Activated T-cell treated with anti-CD3 and anti-CD28 coated beads, Interleukin-2, amount 50 U/mL, for 72 hours (primary cell): ENCODE results near the gene PPP2R5E. TPM values are rescaled to one million over a fixed set of nuclear protein-coding genes. Genes with fewer than 3 reads are reported as not detected.
"Not testable (repeated sequence)": the region's sequence is repeated elsewhere in the genome, so short reads cannot be mapped to it uniquely, and the experiment has no call there.

Experiments used
- ATAC-seq, 2 donors: fragments of 150-1000 bp; cut with Tn5 transposase; replicated peaks in 1 of 2; 2 replicates each; pipeline ENCODE4 v1.10.0; 2021; ENCODE audit warnings: moderate library complexity in 2 of 2, mild to moderate bottlenecking in 1 of 2
- DNase-seq, 2 donors: peaks; one replicate each; pipeline ENCODE4 v3.0.0; 2021 to 2022; ENCODE audit warnings: mixed read lengths in 1 of 2
- H3K27ac Mint-ChIP-seq: one replicate; pipeline ENCODE4 v1.8.0; 2022; ENCODE audit warnings: mild to moderate bottlenecking, moderate library complexity, mixed read lengths
- H3K27me3 Mint-ChIP-seq: one replicate; pipeline ENCODE4 v1.8.0; 2022; ENCODE audit warnings: low read depth, mixed read lengths
- H3K36me3 Mint-ChIP-seq, 2 donors: one replicate each; pipeline ENCODE4 v1.8.0; 2022; ENCODE audit warnings: mixed read lengths in 2 of 2, mild to moderate bottlenecking in 1 of 2; ENCODE audit not compliant: insufficient read depth in 2 of 2
- H3K4me1 Mint-ChIP-seq: one replicate; pipeline ENCODE4 v1.8.0; 2022; ENCODE audit warnings: low read depth, mixed read lengths
- H3K4me3 Mint-ChIP-seq, 2 donors: one replicate each; pipeline ENCODE4 v1.8.0; 2022; ENCODE audit warnings: mild to moderate bottlenecking in 2 of 2, mixed read lengths in 2 of 2, moderate library complexity in 2 of 2
- H3K9me3 Mint-ChIP-seq, 2 donors: one replicate each; pipeline ENCODE4 v1.8.0; 2022; ENCODE audit warnings: mixed read lengths in 2 of 2
- total RNA-seq, 2 donors: library from RNA; stranded (reverse); gene quantifications; one replicate each; pipeline ENCODE4 v1.2.3, GENCODE V29; 2022

The PPP2R5E gene
- total RNA-seq, 2 donors from 2014 or later: 40.6 to 44.9 TPM

DNA sequence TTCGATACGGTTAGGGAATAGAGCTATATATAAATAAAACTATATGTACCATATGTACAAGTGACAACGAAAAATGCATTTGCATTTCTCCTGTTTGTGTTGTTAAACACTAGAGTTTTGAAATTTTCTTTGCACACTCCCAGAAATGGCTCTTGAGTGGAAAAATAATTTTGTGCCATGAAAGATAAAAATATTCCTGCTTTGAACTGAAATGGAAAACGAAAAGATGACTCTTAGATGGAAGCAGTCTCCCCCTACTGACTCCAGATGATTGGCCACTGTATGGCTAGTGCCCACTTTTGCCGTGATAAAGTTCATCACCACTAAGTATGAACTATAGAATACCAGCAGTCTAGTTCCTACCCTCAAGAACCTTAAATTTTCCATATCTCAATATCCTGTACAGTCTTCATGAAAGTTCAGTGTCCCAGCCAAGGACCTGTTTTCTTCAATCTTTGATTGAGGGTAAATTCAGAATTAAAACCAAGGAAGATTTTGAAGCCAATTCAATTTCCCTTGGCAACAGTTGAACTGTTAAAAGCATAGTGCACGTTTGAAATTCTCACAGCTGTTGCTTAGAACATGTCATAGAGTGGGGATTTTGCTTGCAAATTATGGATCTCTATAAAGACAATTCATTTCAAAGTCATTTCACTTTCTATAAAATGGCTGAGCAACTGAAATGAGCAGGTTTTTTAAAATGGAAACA is 1.6 kb upstream of the PPP2R5E start:
- Mint-ChIP-seq H3K27me3 (no peaks in the 10 kb centered on the region), H3K4me1 (peaks cover 29% of the 10 kb centered on the region), H3K9me3 (no peaks in the 10 kb centered on the region), H3K27ac (peak overlapping the region; percentile 86), H3K4me3 (peak overlapping the region; percentile 95 to 96), H3K36me3 (peaks cover 0 to 2% of the 10 kb centered on the region in 2 donors)
- DNase-seq (no peak), ATAC-seq (no peak)

GRCh38 chr14:63543826-63544406 is 739 bp upstream of the PPP2R5E start:
- ATAC-seq (peak; percentile 35 to 36), DNase-seq (no peak)
- Mint-ChIP-seq H3K27ac (peak overlapping the region; percentile 86), H3K36me3 (peaks cover 4 to 7% of the 10 kb centered on the region in 2 donors), H3K9me3 (no peaks in the 10 kb centered on the region), H3K27me3 (no peaks in the 10 kb centered on the region), H3K4me3 (peak overlapping the region; percentile 95 to 96), H3K4me1 (peaks cover 29% of the 10 kb centered on the region)

- Mint-ChIP-seq H3K27me3 (no peaks in the 10 kb centered on the region), H3K27ac (peak overlapping the region; percentile 29), H3K36me3 (peaks cover 4 to 10% of the 10 kb centered on the region in 2 donors), H3K4me1 (peaks cover 32% of the 10 kb centered on the region), H3K4me3 (peak overlapping the region; percentile 95 to 96), H3K9me3 (no peaks in the 10 kb centered on the region)
- ATAC-seq (peak; percentile 3 to 16), DNase-seq (peak; percentile 3 to 7)
Observed at GRCh38 chr14:63542231-63542999, 762 bp downstream of the PPP2R5E start.

DNA sequence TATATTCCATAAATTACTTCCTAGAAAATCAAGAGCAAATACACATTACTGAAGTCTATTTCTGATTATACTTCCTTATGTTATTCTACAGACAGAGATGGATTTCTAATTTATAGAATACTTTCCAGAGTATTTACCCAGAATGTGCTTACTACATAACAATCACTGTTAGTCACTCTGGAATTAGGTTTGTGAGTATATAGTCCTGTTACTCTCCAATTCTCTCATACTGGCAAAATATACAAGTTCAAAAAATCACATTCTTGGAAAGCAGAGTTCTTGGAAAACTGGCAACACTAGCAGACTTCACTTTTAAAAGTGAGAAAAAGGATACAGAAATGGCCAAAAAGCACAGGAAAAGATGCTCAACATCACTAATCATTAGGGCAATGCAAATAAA is 7.3 kb downstream of the PPP2R5E start:
- Mint-ChIP-seq H3K4me3 (no peak overlapping the region), H3K27me3 (no peaks in the 10 kb centered on the region), H3K9me3 (peaks cover 0 to 2% of the 10 kb centered on the region in 2 donors), H3K27ac (no peak overlapping the region), H3K36me3 (peaks cover 4 to 18% of the 10 kb centered on the region in 2 donors), H3K4me1 (peaks cover 15% of the 10 kb centered on the region)
- DNase-seq: no peak
- no peak for ATAC-seq

DNA sequence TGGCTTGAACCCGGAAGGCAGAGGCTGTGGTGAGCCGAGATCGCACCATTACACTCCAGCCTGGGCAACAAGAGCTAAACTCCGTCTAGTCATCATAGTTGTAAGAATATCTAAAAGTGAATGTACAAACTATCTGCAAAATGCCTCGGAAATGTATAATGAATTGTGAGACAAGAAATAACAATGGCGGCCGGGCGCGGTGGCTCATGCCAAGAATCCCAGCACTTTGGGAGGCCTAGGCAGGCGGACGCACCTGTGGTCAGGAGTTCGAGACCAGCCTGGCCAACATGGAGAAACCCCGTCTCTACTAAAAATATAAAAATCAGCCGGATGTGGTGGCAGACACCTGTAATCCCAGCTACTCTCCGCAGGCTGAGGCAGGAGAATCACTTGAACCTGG is 9.7 kb downstream of the PPP2R5E start:
- no peak for DNase-seq
- Mint-ChIP-seq H3K4me1 (peaks cover 11% of the 10 kb centered on the region), H3K27me3 (no peaks in the 10 kb centered on the region), H3K9me3 (peaks cover 0 to 2% of the 10 kb centered on the region in 2 donors), H3K27ac (no peak overlapping the region), H3K36me3 (peaks cover 1 to 14% of the 10 kb centered on the region in 2 donors), H3K4me3 (no peak overlapping the region)
- ATAC-seq: no peak

- ATAC-seq: peak; percentile 81 to 97
- Mint-ChIP-seq H3K36me3 (peaks cover 4 to 9% of the 10 kb centered on the region in 2 donors), H3K27me3 (no peaks in the 10 kb centered on the region)
Observed at GRCh38 chr14:63524537-63525155, 18.5 kb downstream of the PPP2R5E start.

GRCh38 chr14:63523735-63524426 is 19.3 kb downstream of the PPP2R5E start:
- ATAC-seq (no peak), DNase-seq (no peak)
- Mint-ChIP-seq H3K36me3 (peaks cover 4 to 9% of the 10 kb centered on the region in 2 donors), H3K27me3 (no peaks in the 10 kb centered on the region), H3K4me3 (no peak overlapping the region), H3K9me3 (no peaks in the 10 kb centered on the region), H3K4me1 (peaks cover 15% of the 10 kb centered on the region), H3K27ac (no peak overlapping the region)

More at GRCh38 chr14:63524537-63525155, 18.5 kb downstream of the PPP2R5E start:
- H3K4me3 Mint-ChIP-seq: peak overlapping the region; percentile 6 to 21
- H3K27ac Mint-ChIP-seq: peak overlapping the region; percentile 64
- no peaks in the 10 kb centered on the region for H3K9me3 Mint-ChIP-seq
- H3K4me1 Mint-ChIP-seq: peaks cover 15% of the 10 kb centered on the region
- DNase-seq: peak; percentile 17 to 19

DNA sequence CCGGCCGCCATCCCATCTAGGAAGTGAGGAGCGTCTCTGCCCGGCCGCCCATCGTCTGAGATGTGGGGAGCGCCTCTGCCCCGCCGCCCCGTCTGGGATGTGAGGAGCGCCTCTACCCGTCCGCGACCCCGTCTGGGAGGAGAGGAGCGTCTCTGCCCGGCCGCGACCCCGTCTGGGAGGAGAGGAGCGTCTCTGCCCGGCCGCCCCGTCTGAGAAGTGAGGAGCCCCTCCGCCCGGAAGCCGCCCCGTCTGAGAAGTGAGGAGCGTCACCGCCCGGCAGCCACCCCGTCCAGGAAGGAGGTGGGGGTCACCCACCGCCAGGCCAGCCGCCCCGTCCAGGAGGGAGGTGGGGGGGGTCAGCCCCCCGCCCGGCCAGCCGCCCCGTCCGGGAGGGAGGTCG is 20.7 kb downstream of the PPP2R5E start:
- H3K9me3 Mint-ChIP-seq, DNase-seq, H3K36me3 Mint-ChIP-seq, H3K4me3 Mint-ChIP-seq, ATAC-seq, H3K27ac Mint-ChIP-seq, H3K27me3 Mint-ChIP-seq: not testable (repeated sequence)
- H3K4me1 Mint-ChIP-seq: peaks cover 15% of the 10 kb centered on the region

DNA sequence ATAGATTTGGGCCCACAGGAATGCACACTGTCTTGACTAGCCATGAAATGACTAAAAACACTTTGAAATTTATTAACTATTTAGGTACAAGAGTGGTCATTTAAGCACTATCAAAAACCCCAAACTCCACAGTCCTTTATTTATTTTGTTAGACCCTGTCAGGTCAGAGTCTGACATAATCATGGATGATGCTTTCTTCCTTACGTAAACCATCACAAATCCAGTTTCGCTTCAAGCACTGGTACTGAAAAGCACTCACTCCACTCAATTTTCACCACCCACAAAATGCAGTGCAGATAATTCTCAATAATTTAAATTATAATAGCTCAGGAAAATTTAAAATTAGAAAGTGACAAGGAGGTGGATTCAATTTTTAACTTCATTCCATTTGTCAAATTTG is 25.8 kb downstream of the PPP2R5E start:
- H3K36me3 Mint-ChIP-seq: peaks cover 0 to 3% of the 10 kb centered on the region in 2 donors
- no peak overlapping the region for H3K27ac Mint-ChIP-seq
- H3K4me3 Mint-ChIP-seq: no peak overlapping the region
- no peaks in the 10 kb centered on the region for H3K27me3 Mint-ChIP-seq
- DNase-seq (no peak), ATAC-seq (no peak)
- peaks cover 30% of the 10 kb centered on the region for H3K4me1 Mint-ChIP-seq
- H3K9me3 Mint-ChIP-seq: no peaks in the 10 kb centered on the region

- no peak for DNase-seq
- Mint-ChIP-seq H3K27me3 (no peaks in the 10 kb centered on the region), H3K4me3 (no peak overlapping the region), H3K4me1 (peaks cover 49% of the 10 kb centered on the region), H3K9me3 (no peaks in the 10 kb centered on the region), H3K27ac (no peak overlapping the region), H3K36me3 (peaks cover 0 to 1% of the 10 kb centered on the region in 2 donors)
- no peak for ATAC-seq
Observed at GRCh38 chr14:63515240-63515639, 27.9 kb downstream of the PPP2R5E start.

GRCh38 chr14:63513756-63514155 is 29.4 kb downstream of the PPP2R5E start:
- no peak for ATAC-seq
- Mint-ChIP-seq H3K36me3 (no peaks in the 10 kb centered on the region), H3K27me3 (no peaks in the 10 kb centered on the region), H3K4me3 (no peak overlapping the region), H3K27ac (peak overlapping the region; percentile 19), H3K4me1 (peaks cover 52% of the 10 kb centered on the region), H3K9me3 (no peaks in the 10 kb centered on the region)
- no peak for DNase-seq

DNA sequence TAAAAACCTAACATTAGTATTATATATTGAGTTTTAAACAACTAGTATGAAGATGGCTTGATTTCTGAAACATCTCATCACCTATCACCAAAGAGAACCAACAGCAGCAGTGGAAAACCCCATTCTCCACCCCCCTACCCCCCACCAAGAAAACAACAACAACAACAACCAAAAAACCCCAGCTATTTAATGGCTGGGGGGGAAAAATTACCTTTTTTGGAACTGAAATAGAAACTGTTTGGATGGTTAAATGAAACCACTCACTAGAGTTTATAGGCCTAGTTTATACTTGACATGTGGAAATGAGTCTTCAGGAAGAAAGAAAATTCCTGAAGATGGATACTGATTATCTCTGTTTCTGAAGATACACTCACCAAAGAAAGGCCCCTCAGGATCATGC is 30.3 kb downstream of the PPP2R5E start:
- no peak for DNase-seq
- Mint-ChIP-seq H3K4me1 (peaks cover 61% of the 10 kb centered on the region), H3K4me3 (no peak overlapping the region), H3K36me3 (peaks cover 0 to 3% of the 10 kb centered on the region in 2 donors), H3K27me3 (no peaks in the 10 kb centered on the region), H3K9me3 (peaks cover 0 to 3% of the 10 kb centered on the region in 2 donors), H3K27ac (no peak overlapping the region)
- no peak for ATAC-seq
